ENCODE results near the gene SPAG5.

SPAG5 gene

DNA sequence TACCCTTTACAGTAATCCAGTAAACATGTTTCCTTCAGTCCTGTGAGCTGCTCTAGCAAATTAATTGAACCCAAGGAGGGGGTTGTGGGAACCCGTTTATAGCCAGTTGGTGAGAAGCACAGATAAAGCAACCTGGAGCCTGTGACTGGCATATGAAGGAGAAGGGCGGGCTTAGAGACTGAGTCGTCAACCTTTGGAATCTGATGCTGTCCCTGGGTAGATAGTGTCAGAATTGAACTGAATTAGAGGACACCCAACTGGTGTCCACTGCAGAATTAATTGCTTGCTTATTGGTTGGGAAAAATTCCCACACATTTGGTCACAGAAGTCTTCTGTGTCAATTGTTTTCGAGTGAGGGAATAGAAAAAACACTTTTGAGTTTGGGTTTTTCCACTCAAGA is 28.0 kb upstream of the SPAG5 start:
- peaks cover 84% of the 10 kb centered on the region for H3K36me3 ChIP-seq (ENCODE audit: low read depth)
- H3K27ac ChIP-seq (ENCODE audit: poor library complexity, severe bottlenecking) = no peak overlapping the region
- DNase-seq (ENCODE audit: low spot score) (no peak), ATAC-seq (ENCODE audit: low read depth) (no peak)
- no peak overlapping the region for H3K4me3 ChIP-seq (ENCODE audit: severe bottlenecking)
- H3K27me3 ChIP-seq (ENCODE audit: insufficient read depth, poor library complexity, severe bottlenecking) = no peaks in the 10 kb centered on the region
- H3K4me1 ChIP-seq (ENCODE audit: insufficient read depth, poor library complexity, severe bottlenecking) = no peaks in the 10 kb centered on the region
- no peaks in the 10 kb centered on the region for H3K9me3 ChIP-seq (ENCODE audit: severe bottlenecking)
- TF ChIP-seq, protein P1, sequence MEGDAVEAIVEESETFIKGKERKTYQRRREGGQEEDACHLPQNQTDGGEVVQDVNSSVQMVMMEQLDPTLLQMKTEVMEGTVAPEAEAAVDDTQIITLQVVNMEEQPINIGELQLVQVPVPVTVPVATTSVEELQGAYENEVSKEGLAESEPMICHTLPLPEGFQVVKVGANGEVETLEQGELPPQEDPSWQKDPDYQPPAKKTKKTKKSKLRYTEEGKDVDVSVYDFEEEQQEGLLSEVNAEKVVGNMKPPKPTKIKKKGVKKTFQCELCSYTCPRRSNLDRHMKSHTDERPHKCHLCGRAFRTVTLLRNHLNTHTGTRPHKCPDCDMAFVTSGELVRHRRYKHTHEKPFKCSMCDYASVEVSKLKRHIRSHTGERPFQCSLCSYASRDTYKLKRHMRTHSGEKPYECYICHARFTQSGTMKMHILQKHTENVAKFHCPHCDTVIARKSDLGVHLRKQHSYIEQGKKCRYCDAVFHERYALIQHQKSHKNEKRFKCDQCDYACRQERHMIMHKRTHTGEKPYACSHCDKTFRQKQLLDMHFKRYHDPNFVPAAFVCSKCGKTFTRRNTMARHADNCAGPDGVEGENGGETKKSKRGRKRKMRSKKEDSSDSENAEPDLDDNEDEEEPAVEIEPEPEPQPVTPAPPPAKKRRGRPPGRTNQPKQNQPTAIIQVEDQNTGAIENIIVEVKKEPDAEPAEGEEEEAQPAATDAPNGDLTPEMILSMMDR (IDR thresholded peaks at IDR 0.05; ENCODE audit: poor library complexity, severe bottlenecking) = no peak

- TF ChIP-seq, protein P1 (IDR thresholded peaks at IDR 0.05; ENCODE audit: poor library complexity, severe bottlenecking) = no peak
- ATAC-seq (ENCODE audit: low read depth) (no peak), DNase-seq (ENCODE audit: low spot score) (no peak)
- no peaks in the 10 kb centered on the region for H3K27me3 ChIP-seq (ENCODE audit: insufficient read depth, poor library complexity, severe bottlenecking)
- H3K36me3 ChIP-seq (ENCODE audit: low read depth) = peaks cover 88% of the 10 kb centered on the region
- H3K27ac ChIP-seq (ENCODE audit: poor library complexity, severe bottlenecking) = no peak overlapping the region
- no peaks in the 10 kb centered on the region for H3K4me1 ChIP-seq (ENCODE audit: insufficient read depth, poor library complexity, severe bottlenecking)
- no peaks in the 10 kb centered on the region for H3K9me3 ChIP-seq (ENCODE audit: severe bottlenecking)
- H3K4me3 ChIP-seq (ENCODE audit: severe bottlenecking) = no peak overlapping the region
Measured at GRCh38 chr17:28624148-28624547, 25.3 kb upstream of the SPAG5 start.

DNA sequence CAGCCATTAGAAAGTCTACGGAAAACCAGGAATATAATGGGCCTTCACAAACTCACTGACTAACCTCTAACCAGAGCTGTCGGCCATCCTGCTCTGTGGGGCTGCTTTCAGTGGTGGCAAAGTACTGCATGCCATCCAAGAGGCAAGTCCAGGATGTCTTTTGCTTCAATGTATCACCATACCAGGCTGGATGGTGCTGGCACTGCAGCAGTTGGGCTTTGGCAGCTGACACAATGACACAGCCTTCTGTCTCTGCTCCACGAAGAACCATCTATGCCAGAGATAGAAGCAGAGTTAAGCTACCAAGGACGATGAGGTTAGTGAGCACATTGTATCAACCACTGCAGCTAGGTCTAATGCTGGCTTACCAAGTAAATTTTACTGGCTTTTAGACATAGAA is 24.9 kb upstream of the SPAG5 start:
- no peaks in the 10 kb centered on the region for H3K9me3 ChIP-seq (ENCODE audit: severe bottlenecking)
- H3K4me3 ChIP-seq (ENCODE audit: severe bottlenecking) = no peak overlapping the region
- DNase-seq (ENCODE audit: low spot score) (no peak), ATAC-seq (ENCODE audit: low read depth) (no peak)
- no peaks in the 10 kb centered on the region for H3K27me3 ChIP-seq (ENCODE audit: insufficient read depth, poor library complexity, severe bottlenecking)
- TF ChIP-seq, protein P1 (IDR thresholded peaks at IDR 0.05; ENCODE audit: poor library complexity, severe bottlenecking) = no peak
- H3K36me3 ChIP-seq (ENCODE audit: low read depth) = peaks cover 90% of the 10 kb centered on the region
- H3K4me1 ChIP-seq (ENCODE audit: insufficient read depth, poor library complexity, severe bottlenecking) = no peaks in the 10 kb centered on the region
- H3K27ac ChIP-seq (ENCODE audit: poor library complexity, severe bottlenecking) = no peak overlapping the region

DNA sequence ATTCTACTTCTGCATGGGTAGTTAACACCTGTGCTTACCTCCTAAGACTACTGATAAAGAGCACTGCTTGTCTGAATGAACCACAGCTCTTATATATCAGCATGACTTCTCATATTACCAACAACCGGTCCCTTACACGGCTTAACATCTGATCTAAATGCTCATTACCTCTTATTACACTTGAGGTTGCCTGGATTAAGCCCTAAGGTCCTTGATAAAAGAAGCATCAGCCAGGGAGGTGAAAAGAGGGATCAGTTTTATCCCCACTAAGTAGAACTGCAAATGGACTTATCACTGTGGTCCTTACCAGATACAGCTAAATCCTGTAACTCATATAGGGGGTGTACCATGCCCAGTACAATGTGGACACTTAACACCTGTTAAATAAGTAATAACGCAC is 23.4 kb upstream of the SPAG5 start:
- Histone ChIP-seq H3K36me3 (ENCODE audit: low read depth) (peaks cover 93% of the 10 kb centered on the region), H3K27ac (ENCODE audit: poor library complexity, severe bottlenecking) (no peak overlapping the region), H3K4me3 (ENCODE audit: severe bottlenecking) (no peak overlapping the region), H3K9me3 (ENCODE audit: severe bottlenecking) (no peaks in the 10 kb centered on the region), H3K27me3 (ENCODE audit: insufficient read depth, poor library complexity, severe bottlenecking) (no peaks in the 10 kb centered on the region), H3K4me1 (ENCODE audit: insufficient read depth, poor library complexity, severe bottlenecking) (no peaks in the 10 kb centered on the region)
- TF ChIP-seq, protein P1 (IDR thresholded peaks at IDR 0.05; ENCODE audit: poor library complexity, severe bottlenecking) = no peak
- ATAC-seq (ENCODE audit: low read depth) (no peak), DNase-seq (ENCODE audit: low spot score) (no peak)

- H3K27me3 ChIP-seq (ENCODE audit: insufficient read depth, poor library complexity, severe bottlenecking) = no peaks in the 10 kb centered on the region
- no peak for DNase-seq (ENCODE audit: low spot score)
- TF ChIP-seq, protein P1 (IDR thresholded peaks at IDR 0.05; ENCODE audit: poor library complexity, severe bottlenecking) = no peak
- no peaks in the 10 kb centered on the region for H3K4me1 ChIP-seq (ENCODE audit: insufficient read depth, poor library complexity, severe bottlenecking)
- H3K4me3 ChIP-seq (ENCODE audit: severe bottlenecking) = no peak overlapping the region
- H3K9me3 ChIP-seq (ENCODE audit: severe bottlenecking) = no peaks in the 10 kb centered on the region
- H3K36me3 ChIP-seq (ENCODE audit: low read depth) = peaks cover 99% of the 10 kb centered on the region
- ATAC-seq (ENCODE audit: low read depth) = no peak
- H3K27ac ChIP-seq (ENCODE audit: poor library complexity, severe bottlenecking) = no peak overlapping the region
Measured at GRCh38 chr17:28620010-28620409, 21.2 kb upstream of the SPAG5 start.

Measured in RWPE2 (cell line).